ENCODE results near the gene SUCO.

GRCh38 chr1:172486805-172487454 lies 46.0 kb upstream of the SUCO start:
- TF ChIP-seq TEAD4 (IDR thresholded peaks at IDR 0.05): no peak
- TF ChIP-seq EP300 (IDR thresholded peaks at IDR 0.05; ENCODE audit: borderline replicate concordance): no peak
- TF ChIP-seq CEBPB (IDR thresholded peaks at IDR 0.05): no peak
- no peak for TF ChIP-seq EGR1 (IDR thresholded peaks at IDR 0.05)
- TF ChIP-seq, protein P1, sequence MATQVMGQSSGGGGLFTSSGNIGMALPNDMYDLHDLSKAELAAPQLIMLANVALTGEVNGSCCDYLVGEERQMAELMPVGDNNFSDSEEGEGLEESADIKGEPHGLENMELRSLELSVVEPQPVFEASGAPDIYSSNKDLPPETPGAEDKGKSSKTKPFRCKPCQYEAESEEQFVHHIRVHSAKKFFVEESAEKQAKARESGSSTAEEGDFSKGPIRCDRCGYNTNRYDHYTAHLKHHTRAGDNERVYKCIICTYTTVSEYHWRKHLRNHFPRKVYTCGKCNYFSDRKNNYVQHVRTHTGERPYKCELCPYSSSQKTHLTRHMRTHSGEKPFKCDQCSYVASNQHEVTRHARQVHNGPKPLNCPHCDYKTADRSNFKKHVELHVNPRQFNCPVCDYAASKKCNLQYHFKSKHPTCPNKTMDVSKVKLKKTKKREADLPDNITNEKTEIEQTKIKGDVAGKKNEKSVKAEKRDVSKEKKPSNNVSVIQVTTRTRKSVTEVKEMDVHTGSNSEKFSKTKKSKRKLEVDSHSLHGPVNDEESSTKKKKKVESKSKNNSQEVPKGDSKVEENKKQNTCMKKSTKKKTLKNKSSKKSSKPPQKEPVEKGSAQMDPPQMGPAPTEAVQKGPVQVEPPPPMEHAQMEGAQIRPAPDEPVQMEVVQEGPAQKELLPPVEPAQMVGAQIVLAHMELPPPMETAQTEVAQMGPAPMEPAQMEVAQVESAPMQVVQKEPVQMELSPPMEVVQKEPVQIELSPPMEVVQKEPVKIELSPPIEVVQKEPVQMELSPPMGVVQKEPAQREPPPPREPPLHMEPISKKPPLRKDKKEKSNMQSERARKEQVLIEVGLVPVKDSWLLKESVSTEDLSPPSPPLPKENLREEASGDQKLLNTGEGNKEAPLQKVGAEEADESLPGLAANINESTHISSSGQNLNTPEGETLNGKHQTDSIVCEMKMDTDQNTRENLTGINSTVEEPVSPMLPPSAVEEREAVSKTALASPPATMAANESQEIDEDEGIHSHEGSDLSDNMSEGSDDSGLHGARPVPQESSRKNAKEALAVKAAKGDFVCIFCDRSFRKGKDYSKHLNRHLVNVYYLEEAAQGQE (IDR thresholded peaks at IDR 0.05; ENCODE audit: low read depth): no peak
- TF ChIP-seq YY1 (IDR thresholded peaks at IDR 0.05; ENCODE audit: low read depth): no peak
- TF ChIP-seq TAF1 (IDR thresholded peaks at IDR 0.05; ENCODE audit: low read depth): no peak
- TF ChIP-seq, protein P2, sequence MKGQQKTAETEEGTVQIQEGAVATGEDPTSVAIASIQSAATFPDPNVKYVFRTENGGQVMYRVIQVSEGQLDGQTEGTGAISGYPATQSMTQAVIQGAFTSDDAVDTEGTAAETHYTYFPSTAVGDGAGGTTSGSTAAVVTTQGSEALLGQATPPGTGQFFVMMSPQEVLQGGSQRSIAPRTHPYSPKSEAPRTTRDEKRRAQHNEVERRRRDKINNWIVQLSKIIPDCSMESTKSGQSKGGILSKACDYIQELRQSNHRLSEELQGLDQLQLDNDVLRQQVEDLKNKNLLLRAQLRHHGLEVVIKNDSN (IDR thresholded peaks at IDR 0.05): no peak
- TF ChIP-seq MAX (IDR thresholded peaks at IDR 0.05): no peak
